Left cardiac atrium (tissue), 4 donors: ENCODE measurements around the gene VSIG1. TPM values are rescaled to one million over a fixed set of nuclear protein-coding genes. Genes with fewer than 3 reads are reported as not detected.

Source experiments
- ATAC-seq, 2 donors: fragments of 200-7000 bp; cut with Tn5 transposase; one replicate each; pipeline ENCODE4 v1.9.1; 2020; ENCODE audit warnings: mild to moderate bottlenecking in 2 of 2, moderate library complexity in 2 of 2
- DNase-seq: peaks from one replicate; pipeline ENCODE4 v3.0.0-alpha.2; 2020
- intact Hi-C, 2 donors: fragments of 100-400 bp; cut with DNase I; formaldehyde crosslinking; loops; one replicate each; pipeline versions ENCODE4 v1.14.1 to v1.15.1; 2022 to 2023
- total RNA-seq, 2 donors: library from RNA; stranded (reverse); fragmentation: NEBNext Ultra II Directional; extraction: Animal tissue kit (Norgen Biotek cat#: 25700); gene quantifications; one replicate each; pipeline ENCODE4 v1.2.1, GENCODE V29; 2021
- donor health status: DM: no; HTN: yes; CAD: no.
- donor health status: DM: no; HTN: yes; CAD: no; lungs with severe emphysema.
- donor health status: DM: yes; HTN: yes; CAD: no.
- donor health status: Dilated cardiomyopathy.

The VSIG1 gene
- total RNA-seq, 2 donors from 2014 or later = not detected

- ATAC-seq = peak; percentile 73 to 76
- DNase-seq = no peak
- intact Hi-C loops = no loop called here
These were observed 78.9 kb downstream of the VSIG1 start for GRCh38 chrX:108123591-108124366.

DNA sequence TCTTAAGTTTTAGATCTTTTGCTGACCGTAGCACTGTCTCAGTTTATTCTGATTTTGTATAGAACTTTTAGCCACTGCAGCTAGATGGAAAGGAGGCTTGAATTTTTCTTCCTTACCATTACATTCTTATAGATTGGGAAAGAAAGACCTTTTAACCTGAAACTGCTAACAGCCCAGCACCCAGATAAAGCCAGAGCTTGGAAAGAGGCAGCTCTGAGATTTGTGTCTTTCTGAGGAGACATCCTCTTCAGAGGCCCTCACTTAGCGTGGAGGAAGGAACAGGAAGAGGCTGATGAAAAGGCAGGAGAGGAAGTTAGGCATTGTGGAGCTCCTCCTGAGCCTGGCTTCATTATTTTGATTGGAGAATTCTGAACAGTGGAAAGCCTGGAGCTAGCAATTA lies 81.8 kb downstream of the VSIG1 start:
- ATAC-seq (no peak), DNase-seq (no peak)

GRCh38 chrX:108127152-108127551 lies 82.3 kb downstream of the VSIG1 start:
- DNase-seq (no peak), ATAC-seq (no peak)
- intact Hi-C loops = no loop called here

More for the DNA sequence above, 81.8 kb downstream of the VSIG1 start:
- intact Hi-C loops = no loop called here

Other genes starting within 250 kb of the VSIG1 start
- 1 to 10 TPM; 7.5 to 8.5 TPM for gene MID2, start 219.2 kb upstream of the VSIG1 start, total RNA-seq
- not detected for gene TEX13B, start 62.7 kb upstream of the VSIG1 start, total RNA-seq
- gene PSMD10, start 46.5 kb downstream of the VSIG1 start, total RNA-seq = 10 to 100 TPM; 23.8 to 27.6 TPM
- gene ATG4A, start 46.7 kb downstream of the VSIG1 start, total RNA-seq = 10 to 100 TPM; 17.2 to 18.1 TPM